HFFc6 (cell line): ENCODE data around the gene FERMT3. TPM values are rescaled to one million over a fixed set of nuclear protein-coding genes. Genes with fewer than 3 reads are reported as not detected.

Source experiments
- total RNA-seq, 6 experiments: library from RNA; stranded (reverse); fragmentation: NEBNext Ultra II Directional; extraction: Animal tissue kit (Norgen Biotek cat#: 25700); gene quantifications; 2 replicates in 1 of 6; 3 replicates in 5 of 6; pipeline ENCODE4 v1.2.3, GENCODE V29; 2021

Gene FERMT3
- total RNA-seq, 6 experiments from 2014 or later: 1.2 to 2.8 (median 1.7) TPM

Other genes starting within 250 kb of the FERMT3 start
- 100 to 1,000 TPM; 422 to 571 (median 505) TPM for gene COX8A, start 232.1 kb upstream of the FERMT3 start, total RNA-seq
- 10 to 100 TPM; 84.4 to 98.2 (median 90.9) TPM for gene OTUB1, start 220.3 kb upstream of the FERMT3 start, total RNA-seq
- gene FLRT1, start 170.8 kb upstream of the FERMT3 start, total RNA-seq: under 1 TPM in 5 of 6 experiments, not detected in 1; 0.07 to 0.38 (median 0.30) TPM
- gene MACROD1, start 40.6 kb upstream of the FERMT3 start, total RNA-seq: 10 to 100 TPM; 11.8 to 17.0 (median 13.1) TPM
- gene STIP1, start 20.6 kb upstream of the FERMT3 start, total RNA-seq: 100 to 1,000 TPM; 203 to 259 (median 210) TPM
- gene TRPT1, start 19.5 kb downstream of the FERMT3 start, total RNA-seq: 10 to 100 TPM; 32.6 to 41.1 (median 39.7) TPM
- 10 to 100 TPM; 46.6 to 57.7 (median 53.7) TPM for gene NUDT22, start 19.6 kb downstream of the FERMT3 start, total RNA-seq
- 10 to 100 TPM; 21.7 to 29.5 (median 23.2) TPM for gene DNAJC4, start 23.8 kb downstream of the FERMT3 start, total RNA-seq
- 10 to 100 TPM; 65.1 to 80.6 (median 71.2) TPM for gene VEGFB, start 27.9 kb downstream of the FERMT3 start, total RNA-seq
- gene FKBP2, start 34.4 kb downstream of the FERMT3 start, total RNA-seq: 10 to 100 TPM; 54.1 to 95.6 (median 73.1) TPM
- 100 to 1,000 TPM; 386 to 478 (median 429) TPM for gene PPP1R14B, start 40.2 kb downstream of the FERMT3 start, total RNA-seq
- gene PLCB3, start 44.8 kb downstream of the FERMT3 start, total RNA-seq: 10 to 100 TPM; 48.1 to 58.0 (median 51.8) TPM
- 10 to 100 TPM; 65.9 to 75.0 (median 68.8) TPM for gene BAD, start 77.9 kb downstream of the FERMT3 start, total RNA-seq
- gene GPR137, start 79.1 kb downstream of the FERMT3 start, total RNA-seq: 10 to 100 TPM; 27.9 to 42.1 (median 34.7) TPM
- gene KCNK4, start 84.6 kb downstream of the FERMT3 start, total RNA-seq: under 1 TPM in 1 of 6 experiments, not detected in 5; 0.14 TPM
- under 1 TPM in 1 of 6 experiments, not detected in 5; 0.31 TPM for gene CATSPERZ, start 93.6 kb downstream of the FERMT3 start, total RNA-seq
- gene ESRRA, start 98.8 kb downstream of the FERMT3 start, total RNA-seq: 10 to 100 TPM; 18.9 to 25.0 (median 21.7) TPM
- gene TRMT112, start 110.8 kb downstream of the FERMT3 start, total RNA-seq: 100 to 1,000 TPM; 246 to 269 (median 261) TPM
- gene PRDX5, start 111.4 kb downstream of the FERMT3 start, total RNA-seq: 100 to 1,000 TPM; 161 to 207 (median 186) TPM
- gene CCDC88B, start 133.5 kb downstream of the FERMT3 start, total RNA-seq: 1 to 10 TPM in 4 of 6 experiments, under 1 TPM in 2; 0.45 to 1.9 (median 1.7) TPM
- 10 to 100 TPM; 42.9 to 63.4 (median 56.6) TPM for gene RPS6KA4, start 152.4 kb downstream of the FERMT3 start, total RNA-seq